Stimulated activated CD4-positive, alpha-beta T cell treated with anti-CD3 and anti-CD28 coated beads, Interleukin-2, amount 100 ng/mL, for 4 hours (primary cell): ENCODE measurements around the gene IGFL3.
"Not testable (repeated sequence)": the region's sequence is repeated elsewhere in the genome, so short reads cannot be mapped to it uniquely, and the experiment has no call there.

Experiments used
- DNase-seq: peaks from one replicate; pipeline ENCODE4 v3.0.0-alpha.2; 2020; ENCODE audit warnings: low read depth

The IGFL3 gene

DNA sequence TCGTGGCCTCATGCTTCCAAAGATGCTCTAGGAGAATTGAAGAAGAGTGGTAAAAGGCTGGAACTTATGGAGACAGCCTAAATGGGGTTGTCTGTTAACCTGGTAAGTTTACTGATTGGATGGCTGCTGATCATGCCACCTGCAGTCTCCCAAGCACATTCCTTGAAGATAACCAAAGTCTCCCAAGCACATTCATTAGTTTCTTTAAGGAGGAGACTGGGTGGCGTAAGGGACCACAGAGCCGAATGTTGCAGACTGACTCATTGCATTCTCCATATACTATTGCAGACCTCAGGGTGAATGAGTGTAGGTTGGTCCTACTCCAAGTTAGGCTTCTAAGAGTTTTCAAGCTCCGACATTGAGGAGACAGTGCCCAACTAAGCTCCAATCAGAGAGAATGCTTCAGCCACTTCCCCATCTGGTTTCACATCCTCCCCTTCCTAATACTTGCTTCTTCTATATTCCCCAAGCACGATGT lies at the start of gene IGFL3:
TSS of gene IGFL3 (minus strand) at position 51 of the 478 bp plus-strand sequence. CDS start at position 12, 39 bp downstream.
- DNase-seq = no peak

DNA sequence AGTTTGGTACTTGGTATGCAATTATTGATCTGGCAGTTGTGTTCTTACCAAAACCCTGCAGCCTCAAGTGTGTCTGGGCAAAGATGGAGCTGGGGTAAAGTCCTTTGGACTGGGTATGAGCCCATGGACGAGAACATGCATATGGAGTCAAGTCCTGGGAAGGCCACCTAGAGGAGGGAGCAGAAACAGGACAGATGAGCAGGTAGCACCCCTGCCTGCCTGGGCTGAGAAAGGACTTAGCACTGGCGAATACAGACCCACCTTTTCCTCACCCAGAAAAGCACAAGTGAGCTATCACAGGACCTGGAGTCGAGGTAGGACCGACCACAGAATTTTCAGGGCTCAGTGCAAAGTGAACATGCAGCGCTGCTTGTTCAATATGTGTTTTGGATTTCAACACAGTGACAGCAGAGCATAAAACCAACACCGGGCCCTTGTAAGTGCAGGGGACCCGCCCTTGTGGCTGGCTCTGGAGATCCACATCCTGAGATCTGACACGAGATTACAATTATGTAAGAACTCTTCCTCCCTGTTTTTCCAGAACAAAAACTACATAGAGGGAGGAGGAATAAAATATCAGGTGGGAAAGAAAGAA lies 49.5 kb upstream of the IGFL3 start:
- DNase-seq = no peak

DNA sequence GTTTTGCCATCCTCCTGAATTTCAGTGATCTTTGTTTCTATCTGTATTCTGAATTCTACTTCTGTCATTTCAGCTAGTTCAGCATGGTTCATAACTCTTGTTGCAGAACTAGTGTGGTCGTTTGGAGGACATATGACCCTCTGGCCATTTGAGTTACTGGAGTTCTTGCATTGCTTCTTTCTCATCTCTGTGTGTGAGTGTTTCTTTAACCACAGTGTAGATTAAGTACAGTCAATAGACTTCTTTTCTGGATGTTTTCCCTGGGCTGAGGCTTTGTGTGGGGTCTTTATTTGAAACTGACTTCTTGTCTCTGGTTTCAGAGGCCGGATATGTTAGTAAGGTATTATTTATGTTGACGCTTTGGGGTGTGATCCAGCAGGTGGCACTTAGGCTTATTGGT lies 38.2 kb upstream of the IGFL3 start:
- no peak for DNase-seq

DNA sequence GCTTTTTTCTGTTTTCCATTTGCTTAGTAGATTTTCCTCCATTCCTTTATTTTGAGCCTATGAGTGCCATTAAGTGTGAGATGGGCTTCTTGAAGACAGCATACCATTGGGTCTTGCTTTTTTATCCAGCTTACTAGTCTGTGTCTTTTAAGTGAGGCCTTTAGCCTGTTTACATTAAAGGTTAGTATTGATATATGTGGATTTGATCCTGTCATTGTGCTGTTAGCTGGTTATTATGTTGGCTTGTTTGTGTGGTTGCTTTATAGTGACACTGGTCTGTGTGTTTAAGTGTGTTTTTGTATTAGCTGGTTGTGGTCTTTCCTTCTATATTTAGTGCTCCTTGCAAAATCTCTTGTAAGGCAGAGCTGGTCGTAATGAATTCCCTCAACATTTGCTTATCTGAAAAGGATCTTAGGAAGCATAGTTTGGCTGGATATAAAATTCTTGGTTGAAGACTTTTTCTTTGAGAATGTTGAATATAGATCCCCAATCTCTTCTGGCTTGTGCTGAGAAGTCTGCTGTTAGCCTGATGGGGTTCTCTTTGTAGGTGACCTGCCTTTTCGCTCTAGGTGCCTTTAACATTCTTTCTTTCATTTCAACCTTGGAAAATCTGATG lies 37.3 kb upstream of the IGFL3 start:
- DNase-seq = not testable (repeated sequence)

DNA sequence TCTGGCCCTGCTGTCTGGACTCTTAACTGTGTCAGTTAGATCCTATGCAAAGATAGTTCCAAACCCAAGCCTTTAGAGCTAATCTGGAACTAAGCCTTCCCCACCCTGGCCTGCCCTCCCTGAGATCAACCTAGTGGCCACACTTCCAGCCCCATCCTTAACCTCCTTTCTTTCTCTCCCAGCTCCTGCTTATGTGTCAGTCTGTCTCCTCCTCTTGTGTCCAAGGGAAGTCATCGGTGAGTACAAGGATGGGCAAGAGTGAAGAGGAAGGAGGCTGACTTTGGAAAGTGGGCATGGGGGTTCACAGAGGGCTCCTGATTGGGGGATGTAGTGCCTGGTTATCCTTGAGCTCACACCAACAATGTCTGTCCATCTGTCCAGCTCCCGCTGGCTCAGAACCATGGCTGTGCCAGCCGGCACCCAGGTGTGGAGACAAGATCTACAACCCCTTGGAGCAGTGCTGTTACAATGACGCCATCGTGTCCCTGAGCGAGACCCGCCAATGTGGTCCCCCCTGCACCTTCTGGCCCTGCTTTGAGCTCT lies 35.8 kb upstream of the IGFL3 start:
- no peak for DNase-seq

DNA sequence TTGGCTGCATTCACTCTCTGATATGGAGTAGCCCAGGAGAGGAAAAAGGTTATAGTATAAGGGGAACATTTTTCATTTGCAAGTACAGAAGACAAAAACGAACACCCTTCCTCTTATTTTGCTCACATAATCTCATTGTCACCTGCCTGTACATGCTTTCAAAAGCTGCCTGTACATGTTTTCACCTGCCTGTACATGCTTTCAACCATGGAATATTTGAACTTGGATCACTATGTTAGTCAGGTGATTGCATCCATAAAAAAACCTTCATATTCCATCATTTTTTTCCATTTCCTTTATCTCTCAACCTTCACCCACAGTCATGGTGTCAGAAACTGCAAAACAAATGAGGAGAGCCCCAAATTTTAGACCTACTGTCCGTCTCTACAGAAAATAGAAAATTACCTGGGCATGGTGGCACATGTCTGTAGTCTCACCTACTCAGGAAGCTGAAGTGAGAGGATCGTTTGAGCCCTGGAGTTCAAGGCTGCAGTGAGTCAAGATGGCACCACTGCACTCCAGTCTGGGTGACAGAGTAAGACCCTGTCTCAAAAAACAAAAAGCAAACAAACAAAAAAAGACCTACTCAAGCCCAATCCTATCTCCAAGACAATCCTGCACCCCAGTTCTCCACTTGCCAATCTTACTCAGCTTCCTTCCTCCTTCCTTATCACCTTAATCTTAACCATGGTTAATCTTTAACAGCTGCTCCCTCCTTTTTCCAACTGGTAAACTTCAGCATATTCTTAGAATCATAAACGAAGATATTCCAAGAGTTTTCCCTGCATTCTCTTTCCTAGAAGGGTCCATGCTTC lies 35.1 kb upstream of the IGFL3 start:
- no peak for DNase-seq

DNA sequence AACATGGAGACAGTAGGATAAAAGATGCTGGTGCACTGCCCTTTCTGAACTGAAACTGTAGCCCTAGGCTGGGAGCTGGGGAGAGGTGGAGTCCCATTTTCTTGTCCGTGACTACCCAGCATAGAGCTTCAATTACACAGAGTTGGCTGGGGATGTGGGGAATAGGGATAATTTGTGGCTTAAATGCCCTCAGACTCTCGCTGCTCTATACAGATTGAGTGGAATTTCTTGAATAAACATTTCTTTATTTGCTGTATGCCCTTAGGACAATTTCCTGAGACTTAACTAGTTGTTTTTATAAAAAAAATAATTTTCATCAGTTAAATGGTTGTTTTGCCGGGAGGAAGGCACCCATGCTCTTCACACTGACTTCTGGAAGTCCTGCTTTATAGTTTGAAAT lies 30.7 kb upstream of the IGFL3 start:
- no peak for DNase-seq

DNA sequence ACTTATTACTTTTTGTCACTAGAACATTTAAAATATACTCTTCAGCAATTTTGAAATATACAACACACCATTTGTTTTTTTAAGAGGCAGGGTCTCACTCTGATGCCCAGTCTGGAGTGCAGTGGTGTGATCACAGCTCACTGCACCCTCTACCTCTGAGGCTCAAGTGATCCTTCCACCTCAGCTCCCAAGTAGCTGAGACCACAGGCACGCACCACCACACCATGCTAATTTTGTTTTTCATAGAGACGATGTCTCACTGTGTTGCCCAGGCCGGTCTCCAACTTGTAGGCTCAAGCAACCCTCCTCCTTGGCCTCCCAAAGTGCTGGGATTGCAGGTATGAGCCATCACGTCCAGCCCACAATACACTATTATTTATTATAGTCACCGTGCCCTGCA lies 26.1 kb upstream of the IGFL3 start:
- DNase-seq = no peak

DNA sequence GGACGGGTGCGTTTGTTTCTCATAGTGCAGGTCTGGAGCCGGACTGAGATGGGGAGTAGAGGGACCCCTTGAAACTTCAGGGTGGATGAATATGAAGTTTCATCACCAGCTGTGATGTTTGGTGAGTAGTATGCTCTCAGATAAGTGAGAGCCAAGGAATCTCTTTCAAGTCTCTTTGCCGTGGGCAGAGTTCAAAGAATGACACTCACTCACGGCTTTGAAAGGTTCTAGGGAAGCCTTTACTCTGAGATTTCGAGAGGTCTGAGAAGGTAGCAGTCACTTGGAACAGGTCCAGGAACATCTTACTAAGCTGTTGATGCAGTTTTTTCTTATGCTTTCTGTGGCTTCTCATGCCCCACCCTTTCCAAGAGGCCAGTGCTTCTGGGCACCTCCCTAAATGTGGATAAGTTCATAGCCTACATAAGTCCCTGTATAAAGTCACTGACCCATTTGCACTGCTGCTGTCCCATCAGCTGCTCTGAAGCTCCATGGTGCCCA lies 23.4 kb upstream of the IGFL3 start, which contains the start of gene IGFL2:
TSS of gene IGFL2 (plus strand) at position 448 of the 498 bp plus-strand sequence. CDS start at position 489, 41 bp downstream.
- DNase-seq = peak; percentile 9

DNA sequence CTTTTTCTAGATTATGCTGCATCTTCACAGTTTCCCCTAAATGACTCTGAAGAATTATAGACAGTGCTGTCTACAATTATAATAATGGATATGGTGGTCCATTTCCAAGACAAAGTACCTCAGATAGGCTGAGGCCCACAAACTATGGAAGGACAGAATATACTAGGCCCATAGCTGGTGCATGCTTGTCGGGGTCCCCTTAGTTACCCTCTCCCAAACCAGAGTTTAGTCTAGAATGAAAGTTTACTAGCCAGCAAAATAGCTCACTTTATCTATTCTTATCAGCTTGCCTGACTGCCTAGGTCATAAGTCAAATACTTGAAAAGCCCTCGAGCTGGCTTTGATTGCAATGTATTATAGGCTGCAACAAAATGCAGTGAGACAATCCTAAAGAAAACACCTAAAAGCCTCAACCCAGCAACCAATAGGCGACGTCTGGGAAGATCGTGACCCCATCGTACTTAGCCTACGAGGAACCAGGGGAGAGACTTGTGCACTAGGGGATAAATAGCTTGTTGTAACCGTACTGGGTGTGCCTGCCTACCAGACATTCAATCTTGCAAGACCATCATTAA lies 22.8 kb upstream of the IGFL3 start:
- no peak for DNase-seq

DNA sequence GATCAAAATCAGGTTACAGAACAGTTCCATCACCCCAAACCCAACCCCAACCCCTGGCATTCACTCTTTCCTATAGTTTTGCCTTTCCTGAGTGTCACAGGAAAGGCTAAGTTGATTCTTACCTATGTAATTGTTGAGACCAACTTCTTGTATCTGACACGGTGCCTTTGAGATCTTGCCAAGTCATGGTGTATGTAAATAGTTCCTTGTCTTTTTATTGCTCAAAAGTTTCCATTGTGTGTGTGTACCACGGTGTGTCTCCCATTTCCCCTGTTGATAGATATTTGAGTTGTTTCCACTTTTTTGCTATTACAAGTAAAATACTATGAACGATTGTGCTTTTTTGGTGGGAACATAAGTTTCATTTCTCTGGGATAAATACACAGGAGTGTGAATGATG lies 20.3 kb upstream of the IGFL3 start:
- no peak for DNase-seq

DNA sequence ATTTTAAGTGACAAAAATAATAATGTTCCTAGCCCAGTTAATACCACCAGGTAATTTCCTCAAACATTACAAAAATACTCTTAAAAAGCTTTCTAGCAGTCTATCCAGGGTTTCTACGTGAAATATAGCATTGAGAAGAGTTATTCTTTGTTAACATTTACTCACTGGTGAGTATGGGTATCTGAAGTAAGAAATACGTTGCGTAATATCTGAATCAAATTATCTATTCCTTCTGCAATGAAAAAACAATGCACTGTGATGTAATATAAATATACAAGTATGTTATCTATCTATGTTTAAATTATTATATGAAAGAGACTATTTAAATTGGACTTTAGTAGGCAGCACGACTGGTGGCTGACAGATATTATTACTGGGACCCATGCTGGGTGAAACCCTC lies 17.8 kb upstream of the IGFL3 start:
- DNase-seq = no peak

DNA sequence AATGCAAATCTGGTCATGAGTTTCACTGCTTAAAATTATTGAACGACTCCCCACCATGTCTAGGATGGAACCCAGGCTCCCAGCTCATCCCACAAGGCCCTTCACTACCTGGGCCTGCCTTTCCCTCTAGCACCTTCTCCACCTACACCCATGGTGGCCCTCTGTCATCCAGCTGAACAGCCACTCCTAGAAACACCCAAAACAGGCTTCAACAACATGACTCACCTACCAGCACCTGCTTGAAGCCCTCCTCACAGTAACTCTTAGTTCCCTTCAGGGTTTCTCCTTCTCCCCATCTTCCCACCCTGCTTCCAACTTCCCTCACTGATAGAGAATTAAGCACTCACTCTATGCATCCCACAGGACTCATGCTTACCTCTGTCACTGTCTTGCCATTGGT lies 16.9 kb upstream of the IGFL3 start:
- no peak for DNase-seq

DNA sequence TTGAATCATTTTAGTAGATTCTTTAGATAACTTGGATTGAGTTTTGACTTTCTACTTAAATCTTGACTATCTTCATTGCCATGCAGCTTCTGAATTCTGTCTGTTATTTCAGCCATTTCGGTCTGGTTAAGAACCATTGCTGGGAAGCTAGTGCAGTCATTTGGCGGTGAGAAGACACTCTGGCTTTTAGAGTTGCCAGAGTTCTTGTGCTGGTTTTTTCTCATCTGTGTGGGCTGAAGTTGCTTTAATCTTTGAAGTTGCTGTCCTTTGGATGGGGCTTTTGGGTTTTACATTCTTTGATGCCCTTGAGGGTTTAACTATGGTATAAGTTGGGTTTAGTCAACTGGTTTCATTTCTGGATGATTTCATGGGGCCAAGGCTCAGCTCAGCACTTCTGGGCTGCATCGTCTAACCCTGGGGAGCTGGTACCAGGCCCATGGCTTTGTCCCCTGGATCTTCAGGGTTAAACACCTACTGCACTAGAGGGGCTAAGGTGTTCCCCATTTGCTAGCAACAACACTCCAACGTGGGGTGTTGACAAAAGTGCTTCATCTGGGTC lies 13.5 kb upstream of the IGFL3 start:
- no peak for DNase-seq

DNA sequence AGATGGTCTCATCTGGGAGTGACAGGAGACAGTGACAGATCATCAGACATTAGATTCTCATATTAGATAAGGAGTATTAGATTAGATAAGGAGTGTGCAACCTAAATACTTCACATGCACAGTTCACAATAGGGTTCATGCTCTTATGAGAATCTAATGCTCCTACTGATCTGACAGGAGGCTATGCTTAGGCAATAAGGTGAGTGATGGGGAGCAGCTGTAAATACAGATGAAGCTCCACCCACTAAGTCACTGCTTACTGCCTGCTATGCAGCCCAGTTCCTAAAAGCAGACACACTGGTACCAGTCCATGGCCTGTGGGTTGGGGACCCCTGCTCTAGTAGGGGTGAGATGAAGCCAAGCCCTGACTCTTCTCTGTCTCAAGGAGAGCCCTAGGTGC lies 10.0 kb upstream of the IGFL3 start:
- no peak for DNase-seq

DNA sequence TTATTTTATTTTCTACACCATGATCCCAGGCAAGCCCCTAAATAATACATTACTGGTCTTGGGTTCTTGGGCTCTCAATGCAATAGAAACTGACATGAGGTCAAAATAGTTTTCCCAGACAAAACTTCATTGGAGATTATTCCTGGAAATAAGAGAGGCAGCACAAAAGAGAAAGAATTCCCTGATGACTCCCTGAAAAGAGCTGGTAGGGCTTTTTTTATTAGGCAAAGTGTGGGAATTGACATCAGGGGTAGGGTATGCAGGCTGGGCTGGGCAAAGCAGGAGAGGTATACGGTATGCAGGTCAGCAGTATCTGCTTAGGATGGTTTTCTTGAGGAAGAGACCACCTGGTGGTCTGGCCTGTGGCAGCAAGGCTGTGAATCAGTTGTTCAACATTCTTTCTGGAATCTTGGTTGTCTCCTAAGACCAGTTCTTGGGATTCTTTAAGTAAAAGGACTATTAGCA lies 9.3 kb upstream of the IGFL3 start:
- no peak for DNase-seq

DNA sequence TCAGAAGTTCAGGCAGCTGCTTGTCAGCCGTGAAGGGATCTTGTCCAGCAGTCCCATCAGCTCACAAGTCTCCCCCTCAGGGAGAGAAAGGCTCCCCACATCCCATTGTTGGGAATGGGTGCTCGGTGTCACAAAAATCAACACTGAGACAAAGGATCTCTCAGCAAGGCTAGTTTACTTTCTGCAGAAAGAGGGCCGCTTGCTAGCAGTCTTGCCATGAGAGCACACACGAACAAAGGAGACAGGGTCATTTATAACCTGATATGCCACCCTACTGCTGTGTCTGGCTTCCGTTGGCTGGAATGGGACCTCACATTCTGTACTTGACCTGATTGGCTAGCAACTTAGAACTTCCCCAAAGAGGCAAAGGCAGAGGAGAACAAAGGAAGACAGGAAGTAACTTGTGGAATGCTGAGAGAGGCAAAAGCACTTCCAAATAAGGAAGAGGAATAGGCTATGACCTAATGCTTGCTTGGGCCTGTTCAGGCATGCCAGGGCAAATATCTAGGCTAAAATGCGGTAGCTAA lies 8.7 kb upstream of the IGFL3 start:
- DNase-seq = no peak

DNA sequence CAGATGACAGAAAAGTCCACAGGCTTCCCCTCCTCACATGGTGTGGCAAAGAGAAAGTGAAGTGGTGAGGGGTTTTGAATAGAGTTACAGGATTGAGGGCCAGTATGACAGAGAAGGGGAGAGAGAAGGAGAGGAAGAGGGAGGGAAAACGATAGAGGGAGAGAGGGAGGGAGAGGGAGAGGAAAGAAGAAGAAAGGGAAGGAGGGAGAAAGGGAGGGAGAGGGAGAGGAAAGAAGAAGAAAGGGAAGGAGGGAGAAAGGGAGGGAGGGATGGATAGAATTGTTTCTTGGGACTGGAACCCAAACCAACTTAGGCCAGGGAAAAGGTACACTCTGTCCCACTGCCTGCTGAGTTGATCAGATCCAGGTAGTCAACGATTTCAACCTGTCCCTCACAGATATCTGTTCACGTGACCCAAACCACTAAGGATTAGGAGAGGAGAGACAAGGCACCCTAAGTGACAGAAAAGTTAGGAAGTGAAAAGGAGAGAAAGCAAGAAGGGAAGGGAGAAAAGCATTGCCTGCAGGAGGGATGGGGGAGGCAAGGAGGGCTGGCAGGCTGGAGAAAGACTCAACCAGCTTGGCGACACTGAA lies 8.1 kb upstream of the IGFL3 start:
- DNase-seq = no peak

DNA sequence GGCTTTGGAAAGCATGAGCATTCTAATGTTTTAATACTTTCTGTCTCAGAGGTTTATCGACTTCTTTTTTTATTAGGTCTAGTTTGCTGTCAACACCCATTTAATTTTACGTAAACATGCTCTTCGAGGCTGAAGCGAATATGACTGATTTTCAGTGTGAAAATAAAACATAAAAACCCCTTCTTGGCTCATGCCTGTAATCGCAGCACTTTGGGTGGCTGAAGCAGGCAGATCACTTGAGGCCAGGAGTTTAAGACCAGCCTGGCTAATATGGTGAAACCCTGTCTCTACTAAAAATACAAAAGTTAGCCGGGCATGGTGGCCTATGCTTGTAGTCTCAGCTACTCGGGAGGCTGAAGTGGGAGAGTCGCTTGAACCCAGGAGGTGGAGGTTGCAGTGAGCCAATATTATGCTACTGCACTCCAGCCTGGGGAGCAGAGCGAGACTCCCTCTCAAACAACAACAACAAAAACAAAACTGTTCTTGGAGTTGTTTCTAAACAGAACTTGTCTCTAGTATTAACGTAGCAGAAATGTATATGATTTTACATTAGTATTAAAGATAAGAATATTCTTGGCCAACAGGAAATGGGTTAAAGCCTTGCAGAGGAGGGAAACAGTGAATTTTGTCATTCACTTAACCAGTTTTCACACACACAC lies 7.1 kb upstream of the IGFL3 start:
- no peak for DNase-seq

DNA sequence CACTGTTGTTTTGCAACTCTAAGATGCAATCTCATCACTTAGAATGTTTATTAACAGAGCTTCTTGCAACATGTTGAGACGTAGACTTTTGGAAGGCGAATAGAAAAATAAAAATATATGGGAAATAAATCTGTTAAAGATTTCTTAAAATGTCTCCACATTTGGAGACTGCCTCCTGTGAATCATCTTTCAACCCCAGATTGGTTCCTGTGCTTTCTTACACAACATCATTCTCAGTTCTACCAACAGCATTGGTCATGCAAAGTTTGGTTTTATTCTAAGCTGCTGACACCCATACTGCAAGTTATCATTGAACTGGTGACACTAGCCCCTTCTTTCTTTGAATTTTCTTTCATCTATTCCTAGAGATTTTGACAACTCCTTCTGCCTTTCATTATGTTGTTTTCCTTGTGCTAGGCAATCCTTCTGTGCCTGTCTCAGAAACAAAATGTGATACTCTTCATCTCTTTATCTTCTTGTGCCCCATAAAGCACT lies 1.6 kb upstream of the IGFL3 start:
- no peak for DNase-seq
